Activated T-cell treated with anti-CD3 and anti-CD28 coated beads for 24 hours (primary cell): ENCODE results near the gene ZSCAN22.
"Not testable (repeated sequence)": the region's sequence is repeated elsewhere in the genome, so short reads cannot be mapped to it uniquely, and the experiment has no call there.

ENCODE experiments used
- DNase-seq: peaks from one replicate; pipeline ENCODE4 v3.0.0-alpha.2; 2020; ENCODE audit warnings: low read depth

ZSCAN22 gene

GRCh38 chr19:58318297-58318696, 8.5 kb upstream of the ZSCAN22 start:
- DNase-seq: no peak

GRCh38 chr19:58319241-58319640, 7.6 kb upstream of the ZSCAN22 start:
- DNase-seq: no peak

- no peak for DNase-seq
Observed at GRCh38 chr19:58325311-58326022, 1.3 kb upstream of the ZSCAN22 start.

- no peak for DNase-seq
Observed at GRCh38 chr19:58326501-58326913, 287 bp upstream of the ZSCAN22 start.

GRCh38 chr19:58328999-58329398, 2.2 kb downstream of the ZSCAN22 start:
- no peak for DNase-seq

DNA sequence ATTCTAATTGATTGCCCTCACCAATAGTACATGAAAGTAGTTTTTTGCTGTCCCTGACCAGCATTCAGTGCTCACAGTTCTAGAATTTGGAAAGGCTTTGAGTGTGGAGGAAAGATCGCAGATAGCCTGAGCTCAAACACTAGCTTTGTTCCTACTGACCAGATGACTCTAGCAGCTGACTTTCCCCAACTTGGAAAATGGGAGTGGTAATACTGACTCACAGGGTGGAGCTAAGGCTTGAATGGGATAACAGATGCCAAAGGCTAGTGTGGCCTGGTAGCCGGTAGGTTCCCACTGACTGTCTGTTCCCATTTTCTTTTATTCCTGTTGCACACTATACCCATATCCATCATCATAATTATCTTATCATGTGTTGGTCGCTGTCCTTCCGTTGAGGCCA, 3.7 kb downstream of the ZSCAN22 start:
- no peak for DNase-seq

DNA sequence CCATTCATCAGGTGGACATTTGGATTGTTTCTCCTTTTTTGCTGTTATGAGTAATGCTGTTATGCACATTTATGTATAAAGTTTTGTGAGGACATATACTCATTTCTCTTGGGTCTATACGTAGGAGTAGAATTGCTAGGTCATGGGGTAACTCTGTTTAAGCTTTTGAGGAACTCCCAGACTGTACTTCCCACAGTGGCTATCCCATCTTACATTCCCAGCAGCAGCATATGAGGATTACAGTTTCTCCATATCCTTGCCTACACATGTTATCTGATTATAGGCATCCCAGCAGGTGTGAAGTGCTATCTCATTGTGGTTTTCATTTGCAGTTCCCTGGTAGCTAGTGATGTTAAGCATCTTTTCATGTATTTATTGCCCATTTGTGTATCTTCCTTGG, 5.9 kb downstream of the ZSCAN22 start:
- DNase-seq: no peak

GRCh38 chr19:58334691-58335249, 8.0 kb downstream of the ZSCAN22 start:
- DNase-seq: no peak

DNA sequence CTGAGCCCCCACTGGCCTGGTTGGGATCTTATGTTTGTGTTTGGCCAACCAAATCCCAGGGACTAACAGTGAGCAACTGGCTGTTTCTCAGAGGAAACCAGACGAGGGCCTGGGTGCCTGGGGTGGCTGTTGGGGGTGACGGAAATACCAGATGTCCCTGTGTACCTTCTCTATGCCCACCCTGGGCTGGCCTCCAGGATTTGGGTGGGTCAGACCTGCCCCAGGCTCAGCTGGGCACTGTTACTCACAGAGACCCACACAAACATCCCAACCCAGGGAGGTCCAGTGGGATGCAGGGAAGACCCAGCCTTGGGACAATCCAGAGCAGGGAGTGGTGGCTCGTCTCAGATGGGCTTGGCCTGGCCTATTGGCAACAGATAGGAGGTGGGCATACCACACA, 8.8 kb downstream of the ZSCAN22 start:
- DNase-seq: no peak

GRCh38 chr19:58336216-58336615, 9.4 kb downstream of the ZSCAN22 start:
- no peak for DNase-seq

DNA sequence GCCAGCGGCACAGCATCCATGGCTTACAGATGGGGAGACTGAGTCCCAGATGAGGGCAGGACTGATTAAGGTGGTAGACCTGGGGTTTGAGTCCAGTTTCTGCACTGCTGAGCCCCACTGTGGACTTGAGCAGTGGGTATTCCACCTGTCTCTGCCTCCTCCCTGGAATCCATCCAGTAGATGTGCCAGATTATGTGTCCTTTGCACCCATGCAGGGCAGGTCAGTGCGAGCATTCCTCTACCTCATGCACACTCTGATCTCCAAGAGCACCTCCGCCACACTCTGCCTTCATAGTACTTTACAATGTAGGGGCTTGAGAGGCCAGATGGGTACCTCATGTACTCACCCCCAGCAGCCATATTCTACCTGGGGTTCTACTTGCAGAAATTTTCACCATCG, 10.0 kb downstream of the ZSCAN22 start:
- DNase-seq: no peak

- DNase-seq: no peak
Observed at GRCh38 chr19:58338336-58338735, 11.5 kb downstream of the ZSCAN22 start.

GRCh38 chr19:58338825-58339558, 12.2 kb downstream of the ZSCAN22 start:
- DNase-seq: no peak

GRCh38 chr19:58345558-58345957, 18.8 kb downstream of the ZSCAN22 start:
- DNase-seq: no peak

DNA sequence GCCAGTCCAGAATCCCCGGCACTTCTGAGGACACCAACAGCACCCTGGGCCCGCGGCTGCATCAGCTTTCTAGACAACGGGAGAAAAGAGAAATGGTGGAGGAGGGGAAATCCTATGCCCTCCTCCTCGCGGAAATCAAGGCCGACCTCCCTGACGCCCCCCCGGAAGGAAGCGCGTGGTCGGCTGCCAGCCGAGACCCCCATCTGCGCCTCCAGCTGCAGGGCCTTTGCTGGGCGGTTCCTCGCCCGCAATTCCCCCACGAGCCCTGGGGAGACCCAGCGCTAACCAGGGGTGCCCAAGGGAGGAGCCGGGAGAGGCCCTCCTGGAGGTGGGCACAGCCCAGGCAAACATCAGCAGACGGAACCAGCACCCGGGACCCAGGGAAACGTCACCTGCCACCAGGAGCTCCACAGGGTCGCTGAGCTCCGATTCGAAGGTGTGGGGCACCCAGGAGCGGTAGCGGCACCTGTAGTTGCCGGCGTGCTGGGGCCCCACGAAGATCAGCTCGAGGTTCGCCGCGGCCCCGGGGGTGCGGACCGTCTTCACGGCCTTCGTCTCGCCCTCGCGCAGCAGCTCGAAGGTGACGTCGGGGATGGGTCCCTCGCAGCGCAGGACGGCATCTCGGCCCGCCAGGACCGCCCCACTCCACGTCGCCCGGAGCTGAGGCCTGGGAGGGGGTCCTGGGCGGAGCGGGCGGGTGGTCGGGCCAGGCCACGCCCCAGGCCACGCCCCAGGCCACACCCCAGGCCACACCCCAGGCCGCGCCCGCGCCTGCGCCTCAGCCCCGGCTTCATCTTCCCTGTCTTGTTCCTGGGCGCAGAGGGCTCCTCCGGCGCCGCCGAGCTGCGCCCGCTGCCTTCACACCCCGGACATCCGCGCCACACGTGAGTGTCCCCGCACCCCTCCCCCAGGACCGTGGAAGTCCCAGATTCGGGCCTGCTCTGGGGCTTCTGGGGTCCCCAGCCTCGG, 20.5 kb downstream of the ZSCAN22 start:
- DNase-seq: peak; percentile 55

DNA sequence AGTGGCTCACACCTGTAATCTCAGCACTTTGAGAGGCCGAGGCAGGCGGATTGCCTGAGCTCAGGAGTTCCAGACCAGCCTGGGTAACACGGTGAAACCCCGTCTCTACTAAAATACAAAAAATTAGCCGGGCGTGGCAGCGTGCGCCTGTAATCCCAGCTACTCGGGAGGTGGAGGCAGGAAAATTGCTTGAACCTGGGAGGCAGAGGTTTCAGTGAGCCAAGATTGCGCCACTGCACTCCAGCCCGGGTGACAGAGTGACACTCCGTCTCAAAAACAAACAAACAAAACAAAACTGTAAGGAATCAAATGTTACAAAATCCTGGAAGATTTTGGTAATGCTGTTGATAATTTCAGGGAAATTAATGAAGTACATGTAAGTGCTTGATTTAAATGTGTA, 21.3 kb downstream of the ZSCAN22 start:
- not testable (repeated sequence) for DNase-seq

GRCh38 chr19:58349590-58349989, 22.8 kb downstream of the ZSCAN22 start:
- no peak for DNase-seq

GRCh38 chr19:58350001-58350861, 23.4 kb downstream of the ZSCAN22 start:
- DNase-seq: no peak

- DNase-seq: no peak
Observed at GRCh38 chr19:58350871-58351557, 24.2 kb downstream of the ZSCAN22 start.

GRCh38 chr19:58351558-58351878, 24.7 kb downstream of the ZSCAN22 start:
- no peak for DNase-seq
